ENCODE results near the gene NACC2.

NACC2 gene

GRCh38 chr9:136061405-136061804 is 33.7 kb downstream of the NACC2 start:
- no peak overlapping the region for H3K27ac ChIP-seq

DNA sequence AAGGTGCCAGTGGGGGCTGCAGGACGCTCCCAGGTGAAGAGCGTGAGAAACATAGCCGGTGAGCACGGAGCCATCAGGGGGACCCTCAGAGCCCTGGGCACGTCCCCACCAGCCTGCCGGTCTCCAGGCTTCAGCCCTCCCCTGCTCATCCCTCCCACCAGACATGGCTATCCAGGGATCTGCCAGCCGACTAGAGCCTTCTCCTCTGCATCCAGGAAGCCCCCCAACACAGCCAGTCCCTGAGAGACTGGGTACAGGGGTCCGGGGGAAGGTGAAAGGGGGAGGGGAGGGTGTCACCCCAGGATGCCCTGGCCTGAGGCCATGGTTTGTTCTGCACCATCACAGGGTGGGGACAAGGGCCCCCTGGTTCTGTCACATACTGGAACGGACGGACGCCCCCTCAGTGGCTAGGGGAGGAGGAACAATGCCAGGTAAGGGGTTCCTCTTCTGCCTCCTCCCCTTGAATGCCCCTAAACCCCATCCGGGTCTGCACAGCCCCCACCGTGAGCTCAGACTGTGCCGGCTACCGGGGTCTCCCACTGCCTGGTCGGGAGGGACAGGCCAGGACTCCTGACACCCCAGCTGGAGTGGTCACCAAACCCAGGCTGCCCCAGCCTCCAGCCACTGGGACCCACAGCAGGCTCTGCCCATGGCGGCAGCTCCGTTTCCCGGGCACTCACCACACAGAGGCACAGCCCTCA is 34.3 kb downstream of the NACC2 start:
- Histone ChIP-seq H3K27ac (peak overlapping the region in 1 of 21 experiments; percentile 44), H3K4me3 (no peak overlapping the region)

More at GRCh38 chr9:136061405-136061804, 33.7 kb downstream of the NACC2 start:
- no peak overlapping the region for H3K4me3 ChIP-seq

GRCh38 chr9:136059851-136060670 is 35.0 kb downstream of the NACC2 start:
- no peak overlapping the region for H3K4me3 ChIP-seq
- H3K27ac ChIP-seq = peak overlapping the region in 2 of 21 experiments; percentile 16 to 44

GRCh38 chr9:136059321-136059791 is 35.7 kb downstream of the NACC2 start:
- H3K4me3 ChIP-seq = no peak overlapping the region
- H3K27ac ChIP-seq = peak overlapping the region in 1 of 21 experiments; percentile 16

GRCh38 chr9:136058801-136059302 is 36.2 kb downstream of the NACC2 start:
- Histone ChIP-seq H3K4me3 (no peak overlapping the region), H3K27ac (peak overlapping the region in 1 of 21 experiments; percentile 16)

DNA sequence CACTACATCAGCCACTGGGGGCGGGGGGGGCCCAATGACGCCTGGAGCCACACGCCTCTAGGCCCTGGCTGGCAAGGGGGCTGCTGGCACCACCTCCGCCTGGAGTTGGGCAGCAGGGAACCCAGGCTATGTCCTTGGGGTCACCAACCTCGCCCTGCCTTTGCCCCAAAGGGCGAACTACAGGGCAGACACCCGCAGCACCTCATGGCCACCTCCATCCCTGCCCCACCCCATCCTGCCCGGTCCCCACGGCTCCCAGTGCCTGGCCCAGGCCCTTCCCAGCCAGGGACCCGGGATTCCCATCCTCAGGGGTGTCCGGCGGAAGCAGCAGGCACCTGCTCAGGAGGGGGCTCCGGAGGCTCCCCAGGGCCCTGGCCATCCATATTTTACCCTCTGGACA is 37.0 kb downstream of the NACC2 start:
- Histone ChIP-seq H3K27ac (no peak overlapping the region), H3K4me3 (no peak overlapping the region)

DNA sequence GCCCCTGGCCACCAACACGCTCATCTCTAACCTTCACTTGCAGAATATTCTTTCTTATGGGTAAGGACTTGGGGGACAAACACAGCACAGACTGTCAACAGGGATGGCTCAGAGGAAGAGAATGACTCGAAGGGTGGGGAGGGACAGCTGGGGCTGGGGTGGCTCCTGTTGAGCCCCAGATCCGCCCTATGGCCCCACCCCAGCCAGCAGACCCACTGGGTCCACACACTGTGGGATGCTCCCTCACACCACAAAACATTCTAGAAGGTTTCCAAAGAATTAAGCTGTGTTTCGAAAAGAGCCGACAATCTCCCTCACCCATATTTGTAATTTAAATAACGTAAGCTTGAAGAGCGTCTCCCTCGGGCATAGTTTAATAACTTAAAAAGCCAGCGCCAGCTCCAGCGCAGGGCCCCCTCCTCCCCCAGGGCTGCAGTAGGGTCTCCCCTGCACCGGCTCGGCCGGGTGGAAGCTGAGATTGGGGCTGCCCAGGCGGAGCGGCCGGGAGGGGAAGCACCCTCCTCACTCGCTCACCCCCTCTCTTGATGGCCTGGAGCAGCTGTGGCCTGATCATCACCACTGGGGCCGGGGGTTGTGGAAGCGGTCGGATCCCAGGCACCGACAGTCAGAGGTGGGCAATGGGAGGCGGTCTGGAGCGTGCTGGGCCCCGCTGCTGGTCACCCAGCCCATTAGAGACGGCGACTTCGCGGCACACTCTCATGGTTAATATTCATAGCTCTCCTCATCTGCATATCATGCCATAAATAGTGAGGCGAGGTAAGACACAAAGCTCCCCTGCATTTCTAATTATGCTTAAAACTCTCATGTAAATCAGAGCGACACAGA is 37.6 kb downstream of the NACC2 start:
- H3K27ac ChIP-seq = no peak overlapping the region
- no peak overlapping the region for H3K4me3 ChIP-seq

DNA sequence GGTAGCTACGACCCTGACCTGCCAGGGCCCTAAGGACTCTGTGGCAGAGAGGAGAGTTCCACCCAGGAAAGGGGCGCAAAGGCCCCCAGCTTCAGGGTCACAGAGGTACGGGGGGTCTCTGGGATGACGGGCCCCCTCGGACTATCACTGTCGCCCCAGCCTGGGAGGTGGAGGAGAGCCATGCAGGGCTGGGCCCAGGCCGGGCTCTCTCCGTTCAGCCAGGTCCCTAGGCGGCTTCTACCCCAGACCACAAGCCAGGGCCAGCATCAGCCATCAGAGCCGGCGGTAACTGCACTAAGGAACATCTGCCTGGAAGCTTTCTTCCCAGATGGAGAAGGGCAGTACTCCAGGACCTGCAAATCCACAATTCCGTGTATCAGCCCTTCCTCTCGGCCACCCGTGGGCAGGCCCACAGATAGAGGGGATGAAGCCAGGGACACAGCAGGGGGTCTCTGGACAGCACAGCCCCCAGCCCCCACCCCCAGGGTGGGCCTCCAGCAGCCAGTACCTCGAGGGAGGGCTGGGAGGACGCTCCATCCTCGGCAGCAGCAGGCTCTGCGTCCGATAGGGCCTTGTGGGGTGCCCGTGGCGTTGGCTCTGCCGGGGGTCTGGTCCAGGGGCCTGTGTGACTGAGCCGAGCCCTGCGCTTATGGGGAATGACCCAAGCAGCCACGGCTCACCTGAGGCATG is 38.4 kb downstream of the NACC2 start:
- H3K4me3 ChIP-seq = no peak overlapping the region

DNA sequence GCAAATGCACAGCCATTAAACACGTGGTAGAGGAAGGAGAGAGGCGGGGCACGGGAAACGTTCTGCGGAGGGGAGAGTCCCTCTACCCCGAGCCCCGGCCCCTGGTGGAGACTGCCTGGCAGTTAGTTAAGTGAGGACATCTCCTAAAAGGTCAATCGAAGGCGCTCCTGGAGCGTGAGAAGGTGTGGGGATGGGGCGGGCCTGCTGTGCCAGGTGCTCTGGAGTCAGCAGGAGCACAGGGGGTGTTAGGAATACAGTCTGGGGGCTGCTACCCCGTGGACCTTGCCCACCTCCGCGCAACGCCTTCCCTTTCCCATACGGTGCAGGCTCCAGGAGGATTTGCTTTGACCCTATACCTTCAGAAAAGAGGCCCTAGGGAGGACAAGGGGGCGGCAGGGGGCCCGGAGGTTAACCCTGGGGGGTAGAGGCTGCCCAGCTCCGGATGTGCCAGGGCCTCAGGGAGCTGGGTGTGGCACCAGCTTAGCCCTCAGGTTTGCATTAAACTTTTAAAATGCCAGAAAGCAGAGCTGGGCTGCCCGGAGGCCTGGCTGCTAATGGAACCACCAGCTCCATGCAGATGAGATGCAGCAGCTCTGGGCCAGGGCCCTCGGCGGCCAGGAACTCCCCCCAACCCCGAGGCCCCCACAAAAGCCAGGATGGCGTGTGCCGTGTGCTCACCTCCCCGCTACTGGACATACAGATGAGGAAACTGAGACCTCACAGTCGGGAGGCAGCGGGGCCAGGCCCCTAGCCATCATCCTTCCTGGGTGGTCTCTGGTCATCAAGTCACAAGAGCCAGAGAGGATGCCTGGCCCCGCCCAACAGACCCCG is 39.2 kb downstream of the NACC2 start:
- no peak overlapping the region for H3K27ac ChIP-seq

More for the DNA sequence above, 38.4 kb downstream of the NACC2 start:
- H3K27ac ChIP-seq = no peak overlapping the region

GRCh38 chr9:136054798-136055714 is 40.0 kb downstream of the NACC2 start:
- Histone ChIP-seq H3K27ac (no peak overlapping the region), H3K4me3 (no peak overlapping the region)

More for the DNA sequence above, 39.2 kb downstream of the NACC2 start:
- H3K4me3 ChIP-seq = no peak overlapping the region

- H3K4me3 ChIP-seq = no peak overlapping the region
- no peak overlapping the region for H3K27ac ChIP-seq
Observed at GRCh38 chr9:136054146-136054545, 40.9 kb downstream of the NACC2 start.

GRCh38 chr9:136053757-136054142 is 41.3 kb downstream of the NACC2 start:
- Histone ChIP-seq H3K27ac (peak overlapping the region in 2 of 21 experiments; percentile 58 to 71), H3K4me3 (no peak overlapping the region)

DNA sequence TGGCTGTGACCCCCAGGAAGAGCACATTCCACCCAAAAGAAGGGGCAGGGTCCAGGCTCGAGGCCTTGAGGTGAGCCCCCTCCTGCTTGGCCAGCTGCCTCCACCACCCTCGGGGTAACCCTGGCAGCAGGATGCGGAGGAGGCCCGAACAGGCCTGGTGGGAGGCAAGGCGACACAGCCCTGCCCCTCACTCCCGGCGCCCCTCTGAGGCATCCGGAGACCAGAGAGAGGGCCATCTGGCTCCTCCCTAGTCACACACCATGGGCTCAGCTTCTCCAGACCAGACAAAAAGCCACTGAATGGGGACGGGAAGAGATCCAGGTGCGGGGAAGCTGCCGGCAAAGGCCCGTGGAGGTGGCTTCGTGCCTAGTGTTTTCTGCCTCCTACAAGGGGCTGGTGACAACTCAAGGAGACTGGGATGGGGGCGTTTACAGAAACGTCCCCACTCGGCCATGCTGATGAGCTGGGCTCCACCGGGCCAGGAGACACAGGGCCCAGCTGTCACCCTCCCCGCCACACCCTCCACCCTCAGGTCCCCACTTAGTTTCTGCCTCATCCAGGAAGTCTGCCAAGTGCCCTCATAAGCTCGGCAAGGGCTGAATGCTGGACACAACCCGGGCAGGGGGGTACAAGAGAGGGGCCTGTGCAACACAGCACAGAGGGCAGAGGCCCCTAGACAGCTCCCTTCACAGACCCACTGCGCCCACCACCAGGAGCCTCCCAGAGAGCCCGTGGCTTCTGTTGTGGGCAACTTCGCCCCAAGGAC is 41.9 kb downstream of the NACC2 start:
- Histone ChIP-seq H3K4me3 (peak overlapping the region in 1 of 7 experiments; percentile 47), H3K27ac (peak overlapping the region in 8 of 21 experiments; percentile 5 to 71 (median 50))

DNA sequence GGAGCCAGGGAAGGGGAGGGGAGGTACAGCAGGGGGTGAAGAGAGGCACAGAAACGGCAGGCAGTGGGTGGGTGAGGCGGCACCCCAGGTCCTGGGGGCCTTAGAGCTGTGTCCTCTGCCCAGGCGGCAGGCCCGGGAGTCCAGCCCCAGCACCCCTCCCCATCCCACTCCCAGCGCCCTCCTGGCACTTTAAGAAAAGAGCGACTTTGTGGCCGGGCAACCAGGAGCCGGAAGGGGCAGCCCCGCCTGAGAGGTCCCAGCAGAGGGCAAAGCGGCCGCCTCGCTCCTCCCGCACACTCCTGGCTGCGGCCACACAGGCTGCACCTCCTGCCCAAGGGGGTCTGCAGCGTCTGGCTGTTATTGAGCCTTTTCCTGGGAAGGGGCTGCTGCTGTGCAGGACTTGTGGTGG is 42.6 kb downstream of the NACC2 start:
- peak overlapping the region in 4 of 7 experiments; percentile 29 to 53 (median 40) for H3K4me3 ChIP-seq

DNA sequence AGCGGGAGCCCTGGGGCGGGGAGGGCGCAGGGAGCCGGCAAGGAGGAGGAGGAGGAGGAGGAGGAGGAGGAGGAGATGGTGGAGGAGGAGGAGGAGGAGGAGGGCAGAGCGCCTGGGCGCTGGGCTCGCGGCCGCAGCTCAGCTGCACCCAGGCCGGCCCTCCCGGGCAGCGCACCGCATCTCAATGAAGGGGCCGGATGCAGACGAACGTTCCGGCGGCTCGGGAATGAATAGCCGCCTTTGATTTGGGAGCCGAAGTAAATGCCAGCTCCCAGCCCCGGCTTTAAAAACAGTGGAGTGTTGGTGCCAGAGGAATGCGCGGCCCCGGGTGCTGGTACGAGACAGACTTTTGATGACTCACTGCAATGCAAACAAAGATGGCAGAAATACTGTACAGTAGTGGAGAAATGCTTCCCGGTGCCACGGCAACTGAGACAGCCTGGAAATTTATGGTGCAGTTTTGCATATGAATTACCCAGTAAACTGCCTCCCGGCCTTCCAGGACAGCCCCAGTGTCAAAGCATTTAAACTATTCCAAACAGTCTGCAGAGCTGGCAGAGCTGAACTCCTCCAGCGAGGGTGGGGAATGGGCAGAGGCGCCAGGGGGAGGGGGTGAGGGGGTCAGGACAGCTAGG is 43.1 kb downstream of the NACC2 start:
- H3K27ac ChIP-seq = peak overlapping the region in 14 of 21 experiments; percentile 13 to 71 (median 56)
- peak overlapping the region; percentile 29 to 53 (median 34) for H3K4me3 ChIP-seq

More for the DNA sequence above, 42.6 kb downstream of the NACC2 start:
- peak overlapping the region in 12 of 21 experiments; percentile 5 to 71 (median 51) for H3K27ac ChIP-seq

DNA sequence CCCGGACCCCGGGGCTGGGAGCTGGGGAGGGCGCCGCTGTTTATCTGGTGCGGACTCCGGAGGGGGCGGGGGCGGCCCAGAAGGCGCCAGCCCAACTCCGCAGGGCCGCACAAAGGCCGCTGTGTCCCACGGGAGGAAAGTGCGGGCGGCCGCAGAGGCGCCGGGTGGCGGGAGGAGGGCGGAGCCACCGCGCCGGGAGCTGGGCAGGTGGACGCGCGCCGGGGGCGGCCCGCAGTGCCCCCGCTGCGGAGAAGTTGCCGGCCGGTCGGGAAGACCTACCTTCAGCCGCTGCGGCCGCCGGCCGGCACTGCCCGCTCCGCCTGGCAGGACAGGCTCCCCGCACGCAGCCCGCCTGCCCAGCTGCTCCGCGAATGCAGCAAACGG is 43.6 kb downstream of the NACC2 start:
- Histone ChIP-seq H3K27ac (peak overlapping the region in 11 of 21 experiments; percentile 12 to 70 (median 49)), H3K4me3 (peak overlapping the region; percentile 29 to 53 (median 34))

Data from skin epidermis (tissue), 12 donors.